ENCODE measurements around the gene ATG10. TPM values are rescaled to one million over a fixed set of nuclear protein-coding genes. Genes with fewer than 3 reads are reported as not detected.

The ATG10 gene
- polyA plus RNA-seq, 1 donor from 2014 or later = 12.1 TPM

GRCh38 chr5:82197550-82197949, 225.7 kb downstream of the ATG10 start:
- Histone ChIP-seq H2AFZ (ENCODE audit: low read depth, low read length) (no peak overlapping the region), H3K36me3 (ENCODE audit: insufficient read depth, low read length) (no peaks in the 10 kb centered on the region), H3K9ac (ENCODE audit: low read length) (no peak overlapping the region), H3K27ac (ENCODE audit: low read length) (no peak overlapping the region), H3F3A (ENCODE audit: insufficient read depth, low read length, poor library complexity, severe bottlenecking) (no peaks in the 10 kb centered on the region), H3K4me2 (ENCODE audit: low read length) (no peak overlapping the region), H3K4me3 (ENCODE audit: low read length) (no peak overlapping the region), H3K9me3 (ENCODE audit: low read length) (no peaks in the 10 kb centered on the region), H4K20me1 (ENCODE audit: insufficient read depth) (no peaks in the 10 kb centered on the region), H3K79me2 (replicated peaks; ENCODE audit: insufficient read depth, low read length) (no peaks in the 10 kb centered on the region), H3K27me3 (ENCODE audit: insufficient read depth, low read depth, low read length) (no peaks in the 10 kb centered on the region), H3K9me2 (ENCODE audit: insufficient read depth, low read length) (no peaks in the 10 kb centered on the region)
- TF ChIP-seq SMC3 (conservative IDR thresholded peaks at IDR 0.05; ENCODE audit: poor library complexity) (no peak), MXI1 (conservative IDR thresholded peaks at IDR 0.05; ENCODE audit: poor library complexity, severe bottlenecking) (no peak), POLR2AphosphoS5 (IDR thresholded peaks at IDR 0.05) (no peak), REST (IDR thresholded peaks at IDR 0.05; ENCODE audit: borderline replicate concordance) (no peak), EP300 (conservative IDR thresholded peaks at IDR 0.05; ENCODE audit: poor library complexity, severe bottlenecking) (no peak), EZH2 (IDR thresholded peaks at IDR 0.05; ENCODE audit: borderline replicate concordance, insufficient read depth, low read length, poor library complexity, severe bottlenecking) (no peak), RAD21 (conservative IDR thresholded peaks at IDR 0.05) (no peak), TAF1 (IDR thresholded peaks at IDR 0.05; ENCODE audit: low read depth) (no peak), CTCF (IDR thresholded peaks at IDR 0.05; ENCODE audit: poor library complexity, severe bottlenecking) (no peak)

- no peaks in the 10 kb centered on the region for H3K9me2 ChIP-seq (ENCODE audit: insufficient read depth, low read length)
- H3K4me2 ChIP-seq (ENCODE audit: low read length) = no peak overlapping the region
- TF ChIP-seq SMC3 (conservative IDR thresholded peaks at IDR 0.05; ENCODE audit: poor library complexity) = no peak
- no peak for TF ChIP-seq EP300 (conservative IDR thresholded peaks at IDR 0.05; ENCODE audit: poor library complexity, severe bottlenecking)
- TF ChIP-seq MXI1 (conservative IDR thresholded peaks at IDR 0.05; ENCODE audit: poor library complexity, severe bottlenecking) = no peak
- no peak for TF ChIP-seq POLR2AphosphoS5 (IDR thresholded peaks at IDR 0.05)
- no peak for TF ChIP-seq REST (IDR thresholded peaks at IDR 0.05; ENCODE audit: borderline replicate concordance)
- TF ChIP-seq TAF1 (IDR thresholded peaks at IDR 0.05; ENCODE audit: low read depth) = no peak
- TF ChIP-seq EZH2 (IDR thresholded peaks at IDR 0.05; ENCODE audit: borderline replicate concordance, insufficient read depth, low read length, poor library complexity, severe bottlenecking) = no peak
- TF ChIP-seq RAD21 (conservative IDR thresholded peaks at IDR 0.05) = no peak
- TF ChIP-seq CTCF (IDR thresholded peaks at IDR 0.05; ENCODE audit: poor library complexity, severe bottlenecking) = no peak
- H3K79me2 ChIP-seq (replicated peaks; ENCODE audit: insufficient read depth, low read length) = no peaks in the 10 kb centered on the region
- no peak overlapping the region for H3K27ac ChIP-seq (ENCODE audit: low read length)
- H3F3A ChIP-seq (ENCODE audit: insufficient read depth, low read length, poor library complexity, severe bottlenecking) = no peaks in the 10 kb centered on the region
- no peak overlapping the region for H3K4me3 ChIP-seq (ENCODE audit: low read length)
- H3K36me3 ChIP-seq (ENCODE audit: insufficient read depth, low read length) = no peaks in the 10 kb centered on the region
- H3K9me3 ChIP-seq (ENCODE audit: low read length) = no peaks in the 10 kb centered on the region
- no peaks in the 10 kb centered on the region for H3K27me3 ChIP-seq (ENCODE audit: insufficient read depth, low read depth, low read length)
- no peaks in the 10 kb centered on the region for H4K20me1 ChIP-seq (ENCODE audit: insufficient read depth)
- no peak overlapping the region for H3K9ac ChIP-seq (ENCODE audit: low read length)
- H2AFZ ChIP-seq (ENCODE audit: low read depth, low read length) = no peak overlapping the region
Measured at GRCh38 chr5:82204567-82204966, 232.7 kb downstream of the ATG10 start.

Data from neural cell (in vitro differentiated cells).